Activated T-helper 2 cell treated with anti-CD3 and anti-CD28 coated beads, Interferon-gamma antibody, Interleukin-2, Interleukin-4, amounts not matched to agents 10 μg/mL and 5 μg/mL and 100 μg/mL, durations not matched to agents 14 hours and 24 hours and 36 hours (primary cell): Measurements from ENCODE around the gene CETP. TPM values are rescaled to one million over a fixed set of nuclear protein-coding genes. Genes with fewer than 3 reads are reported as not detected.

ENCODE experiments used
- DNase-seq: peaks from one replicate; pipeline ENCODE4 v3.0.0; 2021; ENCODE audit warnings: low spot score
- H3K27ac Mint-ChIP-seq: one replicate; pipeline ENCODE4 v1.8.0; 2021; ENCODE audit warnings: mixed read lengths
- H3K27me3 Mint-ChIP-seq: one replicate; pipeline ENCODE4 v1.8.0; 2021; ENCODE audit warnings: low read depth, mixed read lengths
- H3K36me3 Mint-ChIP-seq: one replicate; pipeline ENCODE4 v1.8.0; 2021; ENCODE audit warnings: low read depth, mixed read lengths
- H3K4me1 Mint-ChIP-seq: one replicate; pipeline ENCODE4 v1.8.0; 2021; ENCODE audit warnings: low read depth, mixed read lengths
- H3K4me3 Mint-ChIP-seq: one replicate; pipeline ENCODE4 v1.8.0; 2021; ENCODE audit warnings: low read depth, mild to moderate bottlenecking, moderate library complexity, mixed read lengths
- H3K9me3 Mint-ChIP-seq: one replicate; pipeline ENCODE4 v1.8.0; 2021; ENCODE audit warnings: mixed read lengths
- intact Hi-C: fragments of 100-400 bp; cut with micrococcal nuclease; formaldehyde crosslinking; loops from one replicate; pipeline ENCODE4 v1.15.1; 2023
- total RNA-seq: library from RNA; stranded (reverse); gene quantifications from 2 replicates; pipeline ENCODE4 v1.2.3, GENCODE V29; 2022

Gene CETP
- total RNA-seq, 1 donor from 2014 or later, result not detected

DNA sequence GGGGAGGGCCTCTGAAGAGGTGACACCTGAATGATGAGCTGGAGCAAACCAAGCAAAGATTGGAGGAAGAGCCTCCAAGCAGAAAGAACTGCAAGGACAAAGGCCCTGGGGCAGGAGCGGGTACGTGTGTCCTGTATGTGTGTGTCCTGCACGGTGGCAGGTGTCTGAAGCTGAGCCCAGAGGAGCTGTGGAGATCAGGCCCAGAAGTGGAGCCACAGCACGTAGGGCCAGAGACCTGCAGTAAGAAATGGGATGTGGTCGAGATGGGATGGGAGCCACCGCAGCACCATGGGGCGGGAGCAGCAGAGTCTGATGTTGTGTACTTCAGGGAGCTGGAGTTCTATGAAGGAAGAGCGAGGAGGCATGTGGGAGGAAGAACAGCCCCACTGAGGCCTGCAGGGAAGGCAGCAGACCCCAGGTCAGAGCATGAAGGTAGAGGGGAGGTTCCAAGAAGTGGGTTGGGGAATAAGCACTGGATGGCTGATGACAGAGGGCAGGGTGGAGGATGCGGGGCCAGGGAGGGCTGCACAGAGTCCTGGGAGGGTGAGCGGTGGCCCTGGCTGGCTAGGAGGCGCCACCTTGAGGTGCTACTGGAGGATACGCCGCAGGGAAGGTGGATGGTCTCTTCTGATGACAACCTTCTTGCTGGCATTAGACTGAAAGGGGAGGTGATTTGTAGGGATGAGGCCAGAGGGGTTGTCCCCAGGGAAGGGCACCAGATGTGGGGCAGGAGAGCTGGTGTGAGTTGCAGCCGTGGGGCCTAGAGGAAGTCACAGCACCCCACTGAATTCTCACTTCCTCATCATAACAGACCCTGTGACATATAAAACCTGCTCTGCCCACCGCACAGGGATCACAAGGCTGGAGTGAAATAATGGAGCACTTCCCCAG, 10.6 kb upstream of the CETP start:
- Mint-ChIP-seq H3K9me3 (no peaks in the 10 kb centered on the region), H3K4me3 (no peak overlapping the region), H3K27me3 (no peaks in the 10 kb centered on the region), H3K36me3 (peaks cover 8% of the 10 kb centered on the region), H3K27ac (peak overlapping the region; percentile 4), H3K4me1 (peaks cover 15% of the 10 kb centered on the region)
- intact Hi-C loops, result loop anchor here (1.0 kb wide), 1 partner anchor 84 kb away; no protein-coding TSS in a partner anchor
- peak; percentile 37 for DNase-seq

DNA sequence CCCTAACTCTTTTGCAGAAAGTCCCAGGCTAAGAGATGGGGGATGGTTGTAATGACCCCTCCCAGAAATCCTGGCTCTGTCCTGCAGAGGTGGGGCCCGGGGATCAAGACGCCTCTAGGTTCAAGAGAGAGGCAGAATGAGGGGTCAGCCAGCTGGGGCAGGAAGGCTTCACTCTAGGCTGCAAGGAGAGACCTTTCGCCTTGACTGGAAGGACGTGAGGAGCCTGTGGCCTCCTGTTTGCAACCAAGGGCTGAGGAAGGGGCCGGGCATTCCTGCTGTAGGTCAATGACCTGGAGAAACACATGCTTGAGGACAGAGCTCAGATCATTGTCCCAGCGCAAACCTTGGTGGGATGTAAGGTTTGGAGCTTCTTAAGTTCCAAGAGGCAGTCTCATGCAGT, 8.7 kb upstream of the CETP start:
- peaks cover 3% of the 10 kb centered on the region for H3K36me3 Mint-ChIP-seq
- intact Hi-C loops, result no loop called here
- no peaks in the 10 kb centered on the region for H3K9me3 Mint-ChIP-seq
- no peak for DNase-seq
- H3K27me3 Mint-ChIP-seq, result no peaks in the 10 kb centered on the region
- H3K4me3 Mint-ChIP-seq, result no peak overlapping the region
- H3K27ac Mint-ChIP-seq, result no peak overlapping the region
- peaks cover 13% of the 10 kb centered on the region for H3K4me1 Mint-ChIP-seq

DNA sequence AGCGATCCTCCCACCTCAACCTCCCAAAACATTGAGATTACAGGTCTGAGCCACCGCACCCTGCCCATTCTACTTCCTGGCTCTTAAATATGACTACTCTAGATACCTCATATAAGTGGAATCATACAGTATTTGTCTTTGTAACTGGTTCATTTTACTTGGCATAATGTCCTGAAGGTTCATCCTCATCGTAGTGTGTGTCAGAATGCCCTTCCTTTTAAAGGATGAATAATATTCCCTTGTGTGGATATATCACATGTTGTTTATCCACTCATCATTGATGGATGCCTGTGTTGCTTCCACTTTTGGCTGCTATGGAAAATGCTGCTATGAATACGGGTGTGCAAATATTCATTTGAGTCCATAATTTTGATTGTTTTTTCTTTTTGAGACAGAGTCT, 5.7 kb upstream of the CETP start:
- Mint-ChIP-seq H3K27me3 (peaks cover 4% of the 10 kb centered on the region), H3K4me3 (no peak overlapping the region), H3K4me1 (peaks cover 3% of the 10 kb centered on the region), H3K36me3 (no peaks in the 10 kb centered on the region), H3K27ac (no peak overlapping the region), H3K9me3 (no peaks in the 10 kb centered on the region)
- intact Hi-C loops, result no loop called here
- DNase-seq, result no peak

DNA sequence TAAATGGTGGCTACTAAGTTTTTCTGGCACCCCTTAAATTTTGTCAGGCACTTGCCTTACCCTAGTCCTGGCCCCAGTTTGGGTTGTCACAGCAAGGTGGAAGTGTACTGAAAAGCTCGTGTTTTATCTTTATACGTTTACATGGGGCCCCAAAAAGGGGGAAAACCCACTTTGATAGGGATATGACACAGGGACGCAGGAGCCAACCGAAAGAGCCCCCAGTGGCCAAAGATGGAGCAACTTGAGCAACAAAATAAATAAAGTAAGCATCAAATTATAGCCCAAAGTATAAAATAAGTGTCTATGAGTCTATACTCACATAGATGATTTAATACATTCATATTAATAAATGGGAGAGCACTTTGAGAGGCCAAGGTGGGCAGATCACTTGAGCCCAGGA, 5.0 kb upstream of the CETP start:
- Mint-ChIP-seq H3K36me3 (no peaks in the 10 kb centered on the region), H3K9me3 (no peaks in the 10 kb centered on the region), H3K27ac (no peak overlapping the region), H3K27me3 (peaks cover 4% of the 10 kb centered on the region), H3K4me1 (no peaks in the 10 kb centered on the region), H3K4me3 (no peak overlapping the region)
- no peak for DNase-seq
- intact Hi-C loops, result no loop called here

DNA sequence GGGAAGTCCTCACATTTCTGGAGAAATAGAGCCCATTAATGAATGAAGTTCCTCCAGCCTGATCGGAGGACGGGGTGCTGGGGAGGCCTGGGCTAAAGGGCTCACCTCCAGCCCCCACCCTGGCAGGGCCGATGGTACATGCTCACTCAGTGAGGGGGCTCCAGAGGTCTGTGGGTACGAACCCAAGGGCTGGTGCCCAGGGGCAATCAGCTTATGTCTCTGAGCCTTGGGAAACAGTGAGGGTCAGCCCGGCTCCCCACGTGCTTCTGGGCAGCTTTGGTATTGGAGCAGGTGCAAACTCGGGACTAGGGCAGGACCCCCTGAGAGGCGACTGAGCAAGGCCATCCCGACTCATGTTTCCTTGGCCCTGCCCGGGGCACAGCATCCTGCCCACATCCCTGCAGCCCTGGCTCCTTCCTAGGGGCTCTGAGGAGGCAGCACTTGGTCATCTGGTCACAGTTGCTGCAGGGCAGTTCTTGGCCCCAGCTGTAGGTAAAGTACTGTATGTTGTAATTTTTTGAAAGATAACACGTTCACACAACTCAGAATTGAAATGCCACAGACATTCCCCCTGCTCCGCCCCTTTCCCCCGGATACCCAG, 969 bp upstream of the CETP start:
- H3K36me3 Mint-ChIP-seq, result no peaks in the 10 kb centered on the region
- intact Hi-C loops, result no loop called here
- H3K4me3 Mint-ChIP-seq, result no peak overlapping the region
- peaks cover 4% of the 10 kb centered on the region for H3K27me3 Mint-ChIP-seq
- H3K27ac Mint-ChIP-seq, result no peak overlapping the region
- DNase-seq, result no peak
- H3K9me3 Mint-ChIP-seq, result no peaks in the 10 kb centered on the region
- peaks cover 13% of the 10 kb centered on the region for H3K4me1 Mint-ChIP-seq

DNA sequence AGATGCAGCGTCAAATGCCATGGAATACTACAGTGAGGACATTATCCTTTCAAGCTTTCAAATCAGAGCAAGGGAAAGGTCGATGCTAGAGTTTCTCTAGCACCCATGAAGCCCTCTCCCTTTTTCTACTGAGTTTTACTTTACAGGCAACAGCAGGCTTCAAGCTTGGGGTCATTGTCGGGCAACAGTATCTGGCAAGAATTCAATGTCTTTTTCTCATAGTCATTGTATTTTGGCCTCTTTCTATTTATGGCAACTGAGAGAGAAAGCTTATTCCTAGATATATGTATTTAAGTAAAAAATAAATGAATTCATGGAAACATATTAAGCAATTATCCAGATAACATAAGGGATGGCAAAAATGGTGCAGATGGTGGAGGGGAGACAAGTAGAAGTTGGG, 364 bp upstream of the CETP start:
- intact Hi-C loops, result no loop called here
- Mint-ChIP-seq H3K4me3 (no peak overlapping the region), H3K27me3 (peaks cover 4% of the 10 kb centered on the region), H3K27ac (no peak overlapping the region), H3K9me3 (no peaks in the 10 kb centered on the region), H3K36me3 (no peaks in the 10 kb centered on the region), H3K4me1 (peaks cover 18% of the 10 kb centered on the region)
- DNase-seq, result no peak

DNA sequence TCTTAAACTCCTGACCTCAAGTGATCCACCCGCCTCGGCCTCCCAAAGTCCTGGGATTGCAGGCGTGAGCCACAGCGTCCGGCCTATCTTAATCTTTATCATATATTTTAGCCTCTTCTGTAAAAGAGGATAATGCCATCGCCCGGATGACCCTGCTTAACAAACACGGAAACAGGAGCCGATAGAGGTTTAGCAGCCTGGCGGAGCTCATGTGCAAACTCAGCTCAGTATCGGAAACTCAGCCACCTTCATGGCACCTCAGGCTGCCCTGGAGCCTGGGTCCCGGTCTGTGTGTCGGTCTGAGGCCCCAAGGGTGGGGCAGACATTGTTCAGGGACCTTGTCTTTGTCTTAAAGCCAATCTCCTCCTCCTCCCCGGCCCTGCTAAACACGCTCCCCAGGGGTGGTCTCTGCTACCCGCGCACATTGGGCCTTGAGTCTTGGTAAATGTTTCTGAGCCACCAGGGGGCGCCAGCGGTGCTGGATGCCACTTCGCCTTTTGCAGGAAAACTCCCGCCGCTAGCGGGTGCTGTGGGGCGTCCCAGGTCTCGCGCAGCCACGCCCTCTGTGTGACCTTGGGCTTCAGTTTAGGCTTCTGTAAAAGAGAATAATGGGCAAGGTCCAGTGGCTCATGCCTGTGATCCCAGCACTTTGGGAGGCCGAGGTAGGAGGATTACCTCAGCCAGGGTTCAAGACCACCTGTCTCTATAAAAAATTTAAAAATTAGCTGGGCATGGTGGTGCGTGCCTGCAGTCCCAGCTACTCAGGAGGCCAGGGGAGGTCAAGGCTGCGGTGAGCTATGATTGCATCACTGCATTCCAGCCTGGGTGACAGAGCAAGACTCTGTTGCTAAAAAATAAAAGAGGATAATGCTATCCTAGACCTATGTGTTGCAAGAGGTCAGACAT, 2.7 kb downstream of the CETP start:
- H3K9me3 Mint-ChIP-seq, result no peaks in the 10 kb centered on the region
- H3K27ac Mint-ChIP-seq, result peak overlapping the region; percentile 36
- peak; percentile 89 for DNase-seq
- peaks cover 2% of the 10 kb centered on the region for H3K27me3 Mint-ChIP-seq
- peaks cover 18% of the 10 kb centered on the region for H3K4me1 Mint-ChIP-seq
- no peaks in the 10 kb centered on the region for H3K36me3 Mint-ChIP-seq
- intact Hi-C loops, result loop anchor here (1.0 to 2.0 kb wide), 3 partner anchors 26 to 204 kb away; no protein-coding TSS in a partner anchor
- no peak overlapping the region for H3K4me3 Mint-ChIP-seq

DNA sequence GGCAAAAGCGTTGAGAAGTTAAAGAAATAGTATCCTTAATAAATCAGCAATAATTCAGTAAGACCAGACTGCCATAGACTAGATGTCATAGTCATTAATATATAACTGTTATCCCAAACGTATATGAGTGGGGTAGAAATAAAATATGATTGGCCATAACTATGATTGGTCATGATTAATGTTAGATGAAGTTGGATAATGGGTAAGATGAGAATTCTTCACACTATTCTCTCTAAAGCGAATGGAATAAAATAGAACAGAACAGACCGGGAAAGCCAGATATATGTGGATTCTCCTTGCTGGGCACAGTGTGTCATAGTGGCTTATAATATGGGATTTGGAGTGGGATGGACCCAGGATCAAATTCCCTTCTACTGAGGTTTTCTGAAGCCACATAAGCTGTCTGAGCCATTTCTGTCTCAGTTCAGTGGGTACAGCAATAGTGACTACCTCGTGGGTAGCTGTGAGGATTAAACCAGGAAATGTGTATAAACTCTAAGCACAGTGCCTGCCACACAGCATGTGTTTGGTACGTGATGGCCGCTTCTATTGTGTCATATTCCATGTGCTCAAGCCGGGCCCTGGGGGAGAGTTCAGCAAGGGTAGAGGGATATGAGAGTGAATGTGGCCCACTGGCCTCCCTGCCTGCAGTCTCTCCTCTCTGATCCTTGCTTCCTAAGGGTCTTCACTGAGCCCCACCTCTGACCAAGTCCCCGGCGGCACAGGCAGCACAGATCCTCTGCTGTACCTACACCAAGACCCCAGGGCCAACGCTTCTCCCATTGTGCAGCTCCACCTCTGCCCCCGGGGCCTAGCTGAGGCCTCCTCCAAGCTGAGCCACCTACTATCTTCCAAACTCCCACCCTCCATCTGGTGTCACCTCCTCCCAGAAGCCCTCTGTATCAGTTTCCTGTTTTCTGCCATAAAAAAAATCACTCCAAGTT, 3.7 kb downstream of the CETP start:
- Mint-ChIP-seq H3K36me3 (no peaks in the 10 kb centered on the region), H3K9me3 (no peaks in the 10 kb centered on the region), H3K27ac (peak overlapping the region; percentile 34), H3K4me3 (no peak overlapping the region), H3K27me3 (no peaks in the 10 kb centered on the region), H3K4me1 (peaks cover 18% of the 10 kb centered on the region)
- no peak for DNase-seq
- intact Hi-C loops, result loop anchor here (2.0 kb wide), 1 partner anchor 25 kb away; no protein-coding TSS in a partner anchor

DNA sequence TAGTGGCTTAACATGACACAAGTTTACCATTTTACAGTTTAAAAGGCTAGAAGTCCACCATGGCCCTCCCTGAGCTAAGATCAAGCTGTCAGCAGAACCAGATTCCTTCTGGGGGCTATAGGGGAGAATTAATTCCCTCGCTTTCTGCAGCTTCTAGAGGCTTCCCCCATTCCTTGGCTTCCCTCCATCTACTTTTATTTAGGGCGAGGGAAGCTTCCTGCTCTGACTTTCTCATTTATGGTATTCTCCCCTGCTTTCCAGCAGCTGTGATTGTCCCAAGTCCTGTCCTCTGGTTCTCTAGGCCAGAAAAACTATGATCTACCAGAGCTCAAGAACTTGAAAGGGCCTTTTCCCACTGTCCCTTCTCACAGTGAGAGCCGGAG, 4.3 kb downstream of the CETP start:
- intact Hi-C loops, result no loop called here
- Mint-ChIP-seq H3K9me3 (no peaks in the 10 kb centered on the region), H3K4me3 (no peak overlapping the region), H3K27me3 (no peaks in the 10 kb centered on the region), H3K27ac (peak overlapping the region; percentile 29), H3K36me3 (no peaks in the 10 kb centered on the region), H3K4me1 (peaks cover 18% of the 10 kb centered on the region)
- no peak for DNase-seq

DNA sequence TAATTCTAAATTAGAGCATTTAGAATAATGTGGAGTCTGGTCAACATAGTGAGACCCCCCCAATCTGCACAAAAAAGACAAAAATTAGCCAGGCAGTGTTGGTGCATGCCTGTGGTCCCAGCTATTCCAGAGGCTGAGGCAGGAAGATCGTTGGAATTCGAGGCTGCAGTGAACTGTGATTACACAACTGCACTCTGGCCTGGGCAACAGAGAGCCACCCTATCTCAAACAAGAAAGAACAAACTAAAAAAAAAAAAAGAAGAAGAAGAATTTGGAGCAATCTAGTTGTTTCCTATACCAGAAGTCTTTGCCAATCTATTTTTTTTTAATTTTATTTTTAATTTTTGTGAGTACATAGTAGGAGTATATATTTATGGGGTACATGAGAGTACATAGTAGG, 6.0 kb downstream of the CETP start:
- no peak overlapping the region for H3K27ac Mint-ChIP-seq
- no peaks in the 10 kb centered on the region for H3K9me3 Mint-ChIP-seq
- no peaks in the 10 kb centered on the region for H3K36me3 Mint-ChIP-seq
- no peak for DNase-seq
- no peak overlapping the region for H3K4me3 Mint-ChIP-seq
- H3K27me3 Mint-ChIP-seq, result no peaks in the 10 kb centered on the region
- intact Hi-C loops, result no loop called here
- H3K4me1 Mint-ChIP-seq, result peaks cover 18% of the 10 kb centered on the region

DNA sequence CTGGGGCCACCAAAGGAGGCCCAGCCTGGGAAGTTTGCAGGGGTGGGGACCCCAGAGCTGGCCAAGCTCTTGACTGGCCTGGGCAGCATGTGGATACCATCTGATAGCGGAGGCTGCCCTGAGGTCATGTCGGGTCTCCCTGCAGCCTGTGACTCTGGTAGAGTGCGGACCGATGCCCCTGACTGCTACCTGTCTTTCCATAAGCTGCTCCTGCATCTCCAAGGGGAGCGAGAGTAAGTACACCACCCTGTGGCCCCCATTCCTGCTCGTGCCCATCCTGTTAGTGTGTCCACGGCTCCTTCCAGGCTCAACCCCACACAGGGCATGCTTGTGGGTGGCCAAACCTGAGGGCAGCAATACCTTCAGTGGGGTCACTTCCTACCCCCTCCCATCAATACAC, 8.0 kb downstream of the CETP start:
- Mint-ChIP-seq H3K27ac (no peak overlapping the region), H3K9me3 (no peaks in the 10 kb centered on the region), H3K4me3 (no peak overlapping the region), H3K4me1 (peaks cover 20% of the 10 kb centered on the region), H3K27me3 (no peaks in the 10 kb centered on the region), H3K36me3 (no peaks in the 10 kb centered on the region)
- no peak for DNase-seq
- intact Hi-C loops, result no loop called here
